ENCODE measurements around the gene ARHGEF28.

DNA sequence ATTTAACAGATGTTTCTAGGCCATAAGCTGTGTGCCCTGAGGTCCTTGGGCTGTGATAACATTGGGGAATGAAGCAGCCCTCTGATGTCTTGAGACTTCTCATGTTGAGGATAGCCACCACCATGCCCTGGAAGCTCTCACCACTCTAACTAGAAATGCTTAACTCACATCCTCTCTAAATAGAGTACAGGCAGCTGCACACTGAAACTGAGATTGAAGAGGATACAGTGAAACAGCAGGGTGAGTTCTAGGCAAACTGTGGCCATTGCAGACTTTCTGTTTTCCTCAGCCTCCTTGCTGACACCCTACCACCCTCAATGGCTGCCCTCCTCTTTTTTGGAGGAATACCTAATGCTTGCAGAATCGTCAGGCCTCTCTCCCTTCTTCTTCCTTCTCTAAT lies 38.1 kb upstream of the ARHGEF28 start:
- TF ChIP-seq, protein P1, sequence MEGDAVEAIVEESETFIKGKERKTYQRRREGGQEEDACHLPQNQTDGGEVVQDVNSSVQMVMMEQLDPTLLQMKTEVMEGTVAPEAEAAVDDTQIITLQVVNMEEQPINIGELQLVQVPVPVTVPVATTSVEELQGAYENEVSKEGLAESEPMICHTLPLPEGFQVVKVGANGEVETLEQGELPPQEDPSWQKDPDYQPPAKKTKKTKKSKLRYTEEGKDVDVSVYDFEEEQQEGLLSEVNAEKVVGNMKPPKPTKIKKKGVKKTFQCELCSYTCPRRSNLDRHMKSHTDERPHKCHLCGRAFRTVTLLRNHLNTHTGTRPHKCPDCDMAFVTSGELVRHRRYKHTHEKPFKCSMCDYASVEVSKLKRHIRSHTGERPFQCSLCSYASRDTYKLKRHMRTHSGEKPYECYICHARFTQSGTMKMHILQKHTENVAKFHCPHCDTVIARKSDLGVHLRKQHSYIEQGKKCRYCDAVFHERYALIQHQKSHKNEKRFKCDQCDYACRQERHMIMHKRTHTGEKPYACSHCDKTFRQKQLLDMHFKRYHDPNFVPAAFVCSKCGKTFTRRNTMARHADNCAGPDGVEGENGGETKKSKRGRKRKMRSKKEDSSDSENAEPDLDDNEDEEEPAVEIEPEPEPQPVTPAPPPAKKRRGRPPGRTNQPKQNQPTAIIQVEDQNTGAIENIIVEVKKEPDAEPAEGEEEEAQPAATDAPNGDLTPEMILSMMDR (IDR thresholded peaks at IDR 0.05) = no peak
- TF ChIP-seq POLR2AphosphoS5 (IDR thresholded peaks at IDR 0.05) (no peak), POLR2A (IDR thresholded peaks at IDR 0.05) (no peak), EP300 (IDR thresholded peaks at IDR 0.05) (no peak)
